ENCODE measurements around the gene ACTG1. TPM values are rescaled to one million over a fixed set of nuclear protein-coding genes. Genes with fewer than 3 reads are reported as not detected.

Gene ACTG1
- total and polyA plus RNA-seq, 2 donors (not counting 1 experiment from before 2014, with no cell fraction given), result 803 to 1,677 TPM

GRCh38 chr17:81476097-81476496 is 36.5 kb downstream of the ACTG1 start:
- H3K79me2 ChIP-seq (ENCODE audit: control insufficient read depth, insufficient read depth, low read length), result no peaks in the 10 kb centered on the region
- H3K9me3 ChIP-seq (ENCODE audit: control extremely low read depth in 1 of 3, control insufficient read depth in 2 of 3, insufficient read depth in 1 of 3, low read length in 2 of 3), result peaks cover 0 to 16% (median 0%) of the 10 kb centered on the region in 3 donors
- DNase-seq, result no peak
- no peak overlapping the region for H3K4me3 ChIP-seq (ENCODE audit: control extremely low read depth in 1 of 5, extremely low read depth in 1 of 5, insufficient read depth in 1 of 5, low read depth in 2 of 5, low read length in 4 of 5)
- Mint-ChIP-seq H3K4me1 (no peaks in the 10 kb centered on the region), H3K9me3 (ENCODE audit: insufficient read depth) (no peaks in the 10 kb centered on the region), H3K4me3 (no peak overlapping the region), H3K27me3 (peaks cover 4% of the 10 kb centered on the region), H3K27ac (no peak overlapping the region)
- no peak overlapping the region for H2AFZ ChIP-seq (ENCODE audit: insufficient read depth, low read depth, low read length, poor library complexity, severe bottlenecking)
- H3K4me1 ChIP-seq (ENCODE audit: control insufficient read depth in 2 of 2, insufficient read depth in 2 of 2, low read length in 2 of 2), result peaks cover 5 to 6% of the 10 kb centered on the region in 2 donors
- no peak for ATAC-seq (ENCODE audit: low read depth)
- H4K20me1 ChIP-seq (ENCODE audit: control insufficient read depth, insufficient read depth, low read length, poor library complexity, severe bottlenecking), result no peaks in the 10 kb centered on the region
- ChIA-PET POLR2A (no interaction called here), CTCF (no interaction called here)
- H3K4me2 ChIP-seq (replicated peaks; ENCODE audit: low read depth, low read length, poor library complexity, severe bottlenecking), result no peak overlapping the region
- peaks cover 0 to 13% (median 6%) of the 10 kb centered on the region in 4 experiments for H3K27me3 ChIP-seq (replicated peaks in 1 of 4; ENCODE audit: control extremely low read depth in 1 of 4, control insufficient read depth in 3 of 4, insufficient read depth in 4 of 4, low read length in 3 of 4)
- TF ChIP-seq CTCF (IDR thresholded peaks at IDR 0.05) (no peak), EZH2 (IDR thresholded peaks at IDR 0.05; ENCODE audit: borderline replicate concordance, insufficient read depth, low read depth, low read length, poor library complexity, severe bottlenecking) (no peak)
- H3K27ac ChIP-seq (ENCODE audit: low read length in 2 of 2), result no peak overlapping the region
- 94% methylated on average over 7 of the region's 7 CpGs for WGBS (ENCODE audit: insufficient coverage)
- intact Hi-C loops (cut with micrococcal nuclease), result no loop called here
- no peak overlapping the region for H3K9ac ChIP-seq (ENCODE audit: low read length)
- H3K36me3 ChIP-seq (replicated peaks in 1 of 2; ENCODE audit: control extremely low read depth in 1 of 2, control insufficient read depth in 1 of 2, extremely low read depth in 1 of 2, insufficient read depth in 2 of 2, low read length in 1 of 2), result no peaks in the 10 kb centered on the region

DNA sequence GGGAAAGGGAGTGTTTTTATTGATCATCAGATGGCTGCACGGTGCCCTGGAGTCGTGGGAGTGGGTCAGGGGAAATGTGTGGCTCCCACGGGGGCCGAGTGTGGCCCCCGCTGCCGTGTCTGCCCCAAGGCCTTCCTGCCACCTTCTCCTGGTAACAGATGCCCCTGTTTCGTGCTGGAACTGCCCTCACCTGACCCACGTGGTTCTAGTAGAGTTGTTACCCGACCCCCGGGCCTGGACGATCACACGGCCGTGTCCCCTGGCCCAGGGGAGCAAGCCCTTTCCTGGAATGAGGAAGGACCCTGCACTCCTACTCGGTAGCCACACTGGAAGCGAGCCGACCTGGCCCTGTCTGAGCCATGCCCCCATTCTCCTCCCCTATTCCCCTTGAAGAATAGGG is 37.6 kb downstream of the ACTG1 start:
- H3K4me2 ChIP-seq (replicated peaks; ENCODE audit: low read depth, low read length, poor library complexity, severe bottlenecking), result no peak overlapping the region
- peaks cover 4% of the 10 kb centered on the region for H3K27me3 Mint-ChIP-seq
- TF ChIP-seq EZH2 (IDR thresholded peaks at IDR 0.05; ENCODE audit: borderline replicate concordance, insufficient read depth, low read depth, low read length, poor library complexity, severe bottlenecking) (no peak), CTCF (IDR thresholded peaks at IDR 0.05) (no peak)
- H2AFZ ChIP-seq (ENCODE audit: insufficient read depth, low read depth, low read length, poor library complexity, severe bottlenecking), result no peak overlapping the region
- no peak overlapping the region for H3K4me3 ChIP-seq (ENCODE audit: control extremely low read depth in 1 of 5, extremely low read depth in 1 of 5, insufficient read depth in 1 of 5, low read depth in 2 of 5, low read length in 4 of 5)
- ATAC-seq (ENCODE audit: low read depth), result no peak
- no peaks in the 10 kb centered on the region for H3K9me3 Mint-ChIP-seq (ENCODE audit: insufficient read depth)
- WGBS (ENCODE audit: insufficient coverage), result 75% methylated on average over 15 of the region's 16 CpGs
- H3K4me1 Mint-ChIP-seq, result no peaks in the 10 kb centered on the region
- H3K9me3 ChIP-seq (ENCODE audit: control extremely low read depth in 1 of 3, control insufficient read depth in 2 of 3, insufficient read depth in 1 of 3, low read length in 2 of 3), result peaks cover 0 to 12% (median 0%) of the 10 kb centered on the region in 3 donors
- DNase-seq, result no peak
- H3K27ac Mint-ChIP-seq, result no peak overlapping the region
- H3K4me3 Mint-ChIP-seq, result no peak overlapping the region
- H3K4me1 ChIP-seq (ENCODE audit: control insufficient read depth in 2 of 2, insufficient read depth in 2 of 2, low read length in 2 of 2), result no peaks in the 10 kb centered on the region
- intact Hi-C loops (cut with micrococcal nuclease), result no loop called here
- no peaks in the 10 kb centered on the region for H3K36me3 ChIP-seq (replicated peaks in 1 of 2; ENCODE audit: control extremely low read depth in 1 of 2, control insufficient read depth in 1 of 2, extremely low read depth in 1 of 2, insufficient read depth in 2 of 2, low read length in 1 of 2)
- no peak overlapping the region for H3K9ac ChIP-seq (ENCODE audit: low read length)
- ChIA-PET CTCF (no interaction called here), POLR2A (no interaction called here)
- no peaks in the 10 kb centered on the region for H4K20me1 ChIP-seq (ENCODE audit: control insufficient read depth, insufficient read depth, low read length, poor library complexity, severe bottlenecking)
- peaks cover 0 to 3% (median 1%) of the 10 kb centered on the region in 4 experiments for H3K27me3 ChIP-seq (replicated peaks in 1 of 4; ENCODE audit: control extremely low read depth in 1 of 4, control insufficient read depth in 3 of 4, insufficient read depth in 4 of 4, low read length in 3 of 4)
- no peak overlapping the region for H3K27ac ChIP-seq (ENCODE audit: low read length in 2 of 2)
- H3K79me2 ChIP-seq (ENCODE audit: control insufficient read depth, insufficient read depth, low read length), result no peaks in the 10 kb centered on the region

Measured in B cell (primary cell).